HG03442 (cell line): ENCODE results near the gene GPC6.

ENCODE experiments used
- ATAC-seq: cut with Tn5 transposase; IDR thresholded peaks from one replicate; pipeline ENCODE4 v1.9.1; 2021; ENCODE audit warnings: mild to moderate bottlenecking, moderate library complexity; ENCODE audit not compliant: unreplicated experiment

The GPC6 gene

GRCh38 chr13:94073007-94073744, 846.6 kb downstream of the GPC6 start:
- no peak for ATAC-seq

GRCh38 chr13:94079876-94080275, 853.3 kb downstream of the GPC6 start:
- ATAC-seq: no peak

GRCh38 chr13:94080527-94080926, 853.9 kb downstream of the GPC6 start:
- no peak for ATAC-seq

GRCh38 chr13:94087100-94087499, 860.5 kb downstream of the GPC6 start:
- no peak for ATAC-seq

GRCh38 chr13:94088742-94089141, 862.1 kb downstream of the GPC6 start:
- no peak for ATAC-seq

- ATAC-seq: no peak
Observed at GRCh38 chr13:94090773-94091480, 864.3 kb downstream of the GPC6 start.

GRCh38 chr13:94093652-94094315, 867.2 kb downstream of the GPC6 start:
- no peak for ATAC-seq

GRCh38 chr13:94109715-94110374, 883.2 kb downstream of the GPC6 start:
- no peak for ATAC-seq

GRCh38 chr13:94112227-94112626, 885.6 kb downstream of the GPC6 start:
- no peak for ATAC-seq

GRCh38 chr13:94112731-94113130, 886.1 kb downstream of the GPC6 start:
- ATAC-seq: no peak

- no peak for ATAC-seq
Observed at GRCh38 chr13:94113245-94113644, 886.6 kb downstream of the GPC6 start.

GRCh38 chr13:94114166-94114565, 887.6 kb downstream of the GPC6 start:
- no peak for ATAC-seq

GRCh38 chr13:94115054-94115453, 888.4 kb downstream of the GPC6 start:
- ATAC-seq: no peak

- no peak for ATAC-seq
Observed at GRCh38 chr13:94119360-94119936, 892.8 kb downstream of the GPC6 start.

GRCh38 chr13:94120878-94121277, 894.3 kb downstream of the GPC6 start:
- ATAC-seq: no peak

- ATAC-seq: no peak
Observed at GRCh38 chr13:94121686-94122085, 895.1 kb downstream of the GPC6 start.

- no peak for ATAC-seq
Observed at GRCh38 chr13:94122300-94122915, 895.8 kb downstream of the GPC6 start.

GRCh38 chr13:94123557-94123956, 897.0 kb downstream of the GPC6 start:
- no peak for ATAC-seq

- no peak for ATAC-seq
Observed at GRCh38 chr13:94128430-94128829, 901.8 kb downstream of the GPC6 start.

- peak; percentile 42 for ATAC-seq
Observed at GRCh38 chr13:94129490-94129894, 902.9 kb downstream of the GPC6 start.

GRCh38 chr13:94138831-94139230, 912.2 kb downstream of the GPC6 start:
- no peak for ATAC-seq
